Cardiac fibroblast (primary cell): ENCODE results near the gene TLCD3B.

ENCODE experiments used
- DNase-seq, 2 donors: peaks; one replicate each; pipeline versions ENCODE4 v3.0.0 to v3.0.0-alpha.2; 2010; ENCODE audit warnings: low read depth in 2 of 2
- H3K4me3 ChIP-seq, 2 donors: replicated peaks in 1 of 2; 1 replicate in 1 of 2; 2 replicates in 1 of 2; pipeline ENCODE4 v1.5.1; 2011; ENCODE audit warnings: low read depth in 2 of 2, low read length in 2 of 2, mild to moderate bottlenecking in 2 of 2, moderate library complexity in 1 of 2
- TF ChIP-seq, protein P1 (sequence below): IDR thresholded peaks from one replicate; pipeline ENCODE4 v1.5.1; 2011; ENCODE audit warnings: low read depth, mild to moderate bottlenecking, low read length, inconsistent platforms

Gene TLCD3B

DNA sequence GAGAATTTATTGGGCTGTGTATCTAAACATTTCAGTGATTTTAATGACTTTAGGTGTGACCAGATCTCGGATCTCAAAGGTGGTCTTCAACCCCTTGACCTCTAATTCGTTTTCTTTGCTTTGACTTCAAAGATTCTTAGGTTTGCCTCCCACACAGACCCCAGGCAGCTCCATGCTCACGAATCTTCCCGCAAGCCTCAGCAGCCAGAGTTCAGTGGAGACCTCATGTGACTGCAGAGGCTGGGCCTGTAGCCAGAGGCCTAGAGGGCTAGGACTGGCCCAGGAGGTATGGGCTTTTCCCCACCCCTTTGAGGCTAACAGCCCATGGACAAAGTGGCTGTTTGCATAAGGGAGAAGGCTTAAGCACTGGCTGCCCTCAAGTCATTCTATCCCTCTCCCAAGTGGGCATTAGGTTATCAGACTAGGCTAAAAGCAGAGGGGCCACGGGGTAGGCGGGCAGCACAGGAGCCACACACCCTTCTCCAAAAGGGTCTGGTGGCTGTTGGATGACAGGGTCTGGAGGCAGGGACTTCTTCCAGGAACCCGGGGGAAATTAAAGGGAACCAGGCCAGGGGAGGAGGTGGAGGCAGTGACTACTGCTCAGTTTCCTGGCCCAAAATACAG lies 38.6 kb downstream of the TLCD3B start:
- no peak overlapping the region for H3K4me3 ChIP-seq
- DNase-seq: peak in 1 of 2 donors; percentile 64
- TF ChIP-seq, protein P1, sequence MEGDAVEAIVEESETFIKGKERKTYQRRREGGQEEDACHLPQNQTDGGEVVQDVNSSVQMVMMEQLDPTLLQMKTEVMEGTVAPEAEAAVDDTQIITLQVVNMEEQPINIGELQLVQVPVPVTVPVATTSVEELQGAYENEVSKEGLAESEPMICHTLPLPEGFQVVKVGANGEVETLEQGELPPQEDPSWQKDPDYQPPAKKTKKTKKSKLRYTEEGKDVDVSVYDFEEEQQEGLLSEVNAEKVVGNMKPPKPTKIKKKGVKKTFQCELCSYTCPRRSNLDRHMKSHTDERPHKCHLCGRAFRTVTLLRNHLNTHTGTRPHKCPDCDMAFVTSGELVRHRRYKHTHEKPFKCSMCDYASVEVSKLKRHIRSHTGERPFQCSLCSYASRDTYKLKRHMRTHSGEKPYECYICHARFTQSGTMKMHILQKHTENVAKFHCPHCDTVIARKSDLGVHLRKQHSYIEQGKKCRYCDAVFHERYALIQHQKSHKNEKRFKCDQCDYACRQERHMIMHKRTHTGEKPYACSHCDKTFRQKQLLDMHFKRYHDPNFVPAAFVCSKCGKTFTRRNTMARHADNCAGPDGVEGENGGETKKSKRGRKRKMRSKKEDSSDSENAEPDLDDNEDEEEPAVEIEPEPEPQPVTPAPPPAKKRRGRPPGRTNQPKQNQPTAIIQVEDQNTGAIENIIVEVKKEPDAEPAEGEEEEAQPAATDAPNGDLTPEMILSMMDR: no peak

DNA sequence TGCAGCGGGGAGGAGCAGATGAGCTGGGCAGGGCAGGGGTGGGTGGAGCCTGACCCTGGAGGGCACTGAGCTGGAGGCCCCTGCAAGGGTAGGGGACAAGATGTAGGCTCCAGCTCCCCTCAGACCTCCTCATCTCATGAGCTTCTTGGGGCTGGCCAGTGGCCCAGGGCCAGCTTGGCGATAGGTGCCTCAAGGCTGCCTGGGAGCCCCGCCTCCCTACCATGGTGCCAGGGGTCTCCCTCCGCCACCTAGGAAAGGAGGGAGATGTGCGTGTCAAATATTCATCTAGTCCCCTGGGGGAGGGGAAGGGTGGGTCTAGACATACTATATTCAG lies 39.5 kb downstream of the TLCD3B start:
- H3K4me3 ChIP-seq: no peak overlapping the region
- TF ChIP-seq, protein P1: no peak
- no peak for DNase-seq

DNA sequence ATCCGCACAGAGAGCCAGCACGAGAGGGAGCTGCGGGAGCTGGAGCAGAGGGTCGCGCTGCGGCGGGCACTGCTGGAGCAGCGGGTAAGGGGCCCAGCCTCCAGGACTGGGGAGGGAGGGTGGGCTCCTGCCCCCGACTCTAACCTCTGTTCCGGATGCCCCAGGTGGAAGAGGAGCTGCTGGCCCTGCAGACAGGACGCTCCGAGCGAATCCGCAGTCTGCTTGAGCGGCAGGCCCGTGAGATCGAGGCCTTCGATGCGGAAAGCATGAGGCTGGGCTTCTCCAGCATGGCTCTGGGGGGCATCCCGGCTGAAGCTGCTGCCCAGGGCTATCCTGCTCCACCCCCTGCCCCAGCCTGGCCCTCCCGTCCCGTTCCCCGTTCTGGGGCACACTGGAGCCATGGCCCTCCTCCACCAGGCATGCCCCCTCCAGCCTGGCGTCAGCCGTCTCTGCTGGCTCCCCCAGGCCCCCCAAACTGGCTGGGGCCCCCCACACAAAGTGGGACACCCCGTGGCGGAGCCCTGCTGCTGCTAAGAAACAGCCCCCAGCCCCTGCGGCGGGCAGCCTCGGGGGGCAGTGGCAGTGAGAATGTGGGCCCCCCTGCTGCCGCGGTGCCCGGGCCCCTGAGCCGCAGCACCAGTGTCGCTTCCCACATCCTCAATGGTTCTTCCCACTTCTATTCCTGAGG lies 40.0 kb downstream of the TLCD3B start:
- TF ChIP-seq, protein P1: no peak

DNA sequence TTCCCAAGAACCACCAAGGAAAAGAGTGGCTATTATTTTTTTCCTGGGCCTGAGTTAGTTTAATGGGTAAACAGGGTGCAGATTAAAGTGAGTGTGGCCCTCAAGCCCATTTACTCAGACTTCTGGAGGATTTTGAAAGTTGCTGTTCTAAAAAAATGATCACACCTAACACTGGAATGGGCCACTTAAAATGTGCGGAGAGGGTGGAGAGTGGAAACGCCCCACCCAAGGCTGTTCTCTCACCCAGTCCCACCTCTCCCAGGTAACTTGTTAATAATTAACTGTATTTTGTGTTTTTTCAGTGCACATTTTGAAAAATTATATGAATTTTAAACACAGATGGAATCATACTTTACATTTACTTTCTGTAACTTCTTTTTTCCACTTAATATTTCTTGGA lies 41.0 kb downstream of the TLCD3B start:
- H3K4me3 ChIP-seq: no peak overlapping the region
- TF ChIP-seq, protein P1: no peak
- no peak for DNase-seq

More for the DNA sequence above, 40.0 kb downstream of the TLCD3B start:
- no peak for DNase-seq
- no peak overlapping the region for H3K4me3 ChIP-seq

DNA sequence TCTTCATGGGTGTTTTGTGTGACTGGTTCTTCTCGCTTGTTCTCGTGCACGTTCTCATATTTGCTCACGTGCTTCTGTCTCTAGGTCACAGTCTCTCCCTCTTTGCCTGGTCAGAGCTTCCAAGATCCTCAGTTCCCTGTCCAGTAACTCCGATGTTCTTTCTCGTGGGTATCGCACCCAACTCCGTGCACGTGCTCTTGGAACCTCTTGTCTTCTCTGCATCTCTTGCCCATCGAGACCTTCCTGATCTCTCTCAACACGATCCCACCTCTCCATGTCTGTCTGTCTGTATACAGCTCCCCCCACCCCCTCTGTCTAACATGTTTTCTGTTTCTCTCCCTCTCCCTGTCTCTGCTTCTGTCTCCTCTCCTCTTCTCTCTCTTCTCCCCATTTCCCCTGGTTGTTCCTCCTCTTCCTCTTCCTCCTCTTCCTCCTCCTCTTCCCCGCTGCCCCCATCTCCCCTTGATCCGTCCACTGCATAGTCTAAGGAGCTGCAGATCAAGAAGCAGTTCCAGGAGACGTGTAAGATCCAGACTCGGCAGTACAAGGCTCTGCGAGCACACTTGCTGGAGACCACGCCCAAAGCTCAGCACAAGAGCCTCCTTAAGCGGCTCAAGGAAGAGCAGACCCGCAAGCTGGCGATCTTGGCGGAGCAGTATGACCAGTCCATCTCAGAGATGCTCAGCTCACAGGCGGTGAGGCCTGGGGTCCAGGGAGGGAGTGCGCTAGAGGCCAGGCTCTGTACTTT lies 41.8 kb downstream of the TLCD3B start:
- TF ChIP-seq, protein P1: no peak

DNA sequence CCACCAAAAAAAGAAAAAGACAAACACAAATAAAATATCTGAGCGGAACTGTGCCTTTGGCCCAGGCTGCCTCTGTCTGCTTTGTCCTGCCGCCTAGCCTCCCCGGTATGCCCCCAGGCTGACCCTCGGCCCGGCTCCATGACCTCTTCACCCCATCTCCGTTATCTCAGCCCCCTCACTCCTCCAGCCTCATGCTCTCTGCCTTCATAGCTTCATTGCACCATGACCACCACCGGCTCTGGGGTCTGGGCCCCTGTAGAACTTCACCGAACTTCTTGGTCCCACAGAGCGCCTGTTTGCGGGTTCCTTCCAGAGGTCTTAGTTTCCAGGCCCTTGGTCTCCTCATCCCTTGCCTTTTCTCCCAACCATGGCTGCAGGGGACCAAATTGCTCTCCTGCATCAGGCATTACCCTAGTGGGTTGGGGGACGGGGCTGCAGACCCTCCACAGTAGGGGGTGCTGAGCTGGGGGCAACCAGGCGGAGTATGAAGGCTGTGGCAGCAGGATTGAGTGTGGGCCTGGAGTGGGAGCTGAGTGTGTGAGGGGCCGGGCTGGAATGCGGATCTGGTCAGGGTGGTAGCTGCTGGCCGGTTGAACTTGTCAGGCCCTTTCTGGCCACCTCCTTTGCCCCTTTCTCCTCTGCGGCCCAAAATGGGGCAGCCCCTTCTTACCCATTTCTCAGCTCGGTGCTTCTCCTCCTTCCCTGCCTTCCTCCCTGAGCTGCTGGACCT lies 42.6 kb downstream of the TLCD3B start:
- DNase-seq: no peak
- TF ChIP-seq, protein P1: no peak
- H3K4me3 ChIP-seq: no peak overlapping the region

More for the DNA sequence above, 41.8 kb downstream of the TLCD3B start:
- DNase-seq: no peak
- no peak overlapping the region for H3K4me3 ChIP-seq
